Transverse colon (tissue), 4 donors: ENCODE data around the gene EXD2. TPM values are rescaled to one million over a fixed set of nuclear protein-coding genes. Genes with fewer than 3 reads are reported as not detected.

Experiments
- DNase-seq: peaks from one replicate; pipeline ENCODE4 v3.0.0-alpha.2; 2019
- H3K27ac ChIP-seq, 4 donors: fragments of 200-600 bp; sonication (generic); 2 replicates each; pipeline ENCODE4 v1.5.1; 2016 to 2018; ENCODE audit warnings: inconsistent platforms in 4 of 4
- H3K27me3 ChIP-seq: fragments of 200-600 bp; sonication (generic); 2 replicates; pipeline ENCODE4 v1.5.1; 2017; ENCODE audit warnings: inconsistent platforms
- H3K36me3 ChIP-seq, 4 donors: fragments of 200-600 bp; sonication (generic); 2 replicates each; pipeline ENCODE4 v1.5.1; 2017 to 2019; ENCODE audit warnings: inconsistent platforms in 4 of 4
- H3K4me1 ChIP-seq, 4 donors: fragments of 200-600 bp; sonication (generic); 2 replicates each; pipeline ENCODE4 v1.5.1; 2017 to 2020; ENCODE audit warnings: inconsistent platforms in 4 of 4
- H3K4me3 ChIP-seq, 4 donors: fragments of 200-600 bp; sonication (generic); 1 replicate in 1 of 4; 2 replicates in 3 of 4; pipeline versions ENCODE4 v1.5.1 to v1.6.1; 2017 to 2019; ENCODE audit warnings: inconsistent platforms in 4 of 4
- H3K9me3 ChIP-seq, 2 donors: fragments of 200-600 bp; sonication (generic); 2 replicates each; pipeline ENCODE4 v1.5.1; 2017 to 2019; ENCODE audit warnings: inconsistent platforms in 2 of 2
- EP300 ChIP-seq: sonication (generic); formaldehyde crosslinking; IDR thresholded peaks from one replicate; pipeline ENCODE4 v1.6.1; 2017; ENCODE audit warnings: antibody characterized with exemption, low read depth
- POLR2A ChIP-seq: fragments of 450-650 bp; IDR thresholded peaks from one replicate; pipeline ENCODE4 v1.6.1; 2016; ENCODE audit warnings: antibody characterized with exemption, mild to moderate bottlenecking, moderate library complexity
- POLR2AphosphoS5 ChIP-seq, 3 donors: sonication (generic); formaldehyde crosslinking; IDR thresholded peaks; one replicate each; pipeline ENCODE4 v1.6.1; 2016; ENCODE audit warnings: antibody characterized with exemption in 3 of 3
- WGBS, 2 donors: methylation state at CpG; one replicate each; pipeline ENCODE4 v1.1.5; 2018; ENCODE audit warnings: low coverage in 1 of 2; 5-methylcytosine and 5-hydroxymethylcytosine counted together
- in situ Hi-C, 4 donors: fragments of 200-750 bp; cut with MboI; loops; one replicate each; pipeline versions ENCODE4 v1.15.0 to v1.15.1; 2017; ENCODE audit warnings: low sequenced_read_pairs in 3 of 4, low pct_ligation_motif_present in 1 of 4, low pct_unique_long_range_greater_than_20kb in 1 of 4
- intact Hi-C: fragments of 100-400 bp; cut with DNase I; formaldehyde crosslinking; loops from one replicate; pipeline ENCODE4 v1.15.1; 2023; ENCODE audit warnings: low total_unique reads
- total RNA-seq, 4 donors: library from RNA; depleted of rRNA; stranded (reverse); fragments of >200 nt; gene quantifications; one replicate each; pipeline ENCODE4 v1.1.0, GENCODE V29; 2016
- TF ChIP-seq, protein P1 (sequence below), 5 experiments: fragments of 200-600 bp in 3 of 5; fragments of 450-650 bp in 2 of 5; sonication (generic) in 3 of 5; IDR thresholded peaks; 1 replicate in 2 of 5; 2 replicates in 3 of 5; pipeline ENCODE4 v1.5.1; 2016 to 2017; ENCODE audit warnings: antibody characterized with exemption in 5 of 5, inconsistent platforms in 3 of 5, mild to moderate bottlenecking in 2 of 5, moderate library complexity in 1 of 5

The EXD2 gene
- total RNA-seq, 4 donors from 2014 or later: 16.5 to 33.8 (median 22.8) TPM

GRCh38 chr14:69285661-69286255, 94.5 kb downstream of the EXD2 start:
- Histone ChIP-seq H3K4me1 (no peaks in the 10 kb centered on the region), H3K36me3 (no peaks in the 10 kb centered on the region), H3K27me3 (no peaks in the 10 kb centered on the region), H3K4me3 (no peak overlapping the region), H3K9me3 (no peaks in the 10 kb centered on the region), H3K27ac (no peak overlapping the region)
- WGBS, 2 donors: 73 to 84% methylated on average over 3 to 7 of the region's 7 CpGs
- TF ChIP-seq POLR2AphosphoS5 (IDR thresholded peaks at IDR 0.05) (no peak), POLR2A (no peak), EP300 (no peak)
- TF ChIP-seq, protein P1, sequence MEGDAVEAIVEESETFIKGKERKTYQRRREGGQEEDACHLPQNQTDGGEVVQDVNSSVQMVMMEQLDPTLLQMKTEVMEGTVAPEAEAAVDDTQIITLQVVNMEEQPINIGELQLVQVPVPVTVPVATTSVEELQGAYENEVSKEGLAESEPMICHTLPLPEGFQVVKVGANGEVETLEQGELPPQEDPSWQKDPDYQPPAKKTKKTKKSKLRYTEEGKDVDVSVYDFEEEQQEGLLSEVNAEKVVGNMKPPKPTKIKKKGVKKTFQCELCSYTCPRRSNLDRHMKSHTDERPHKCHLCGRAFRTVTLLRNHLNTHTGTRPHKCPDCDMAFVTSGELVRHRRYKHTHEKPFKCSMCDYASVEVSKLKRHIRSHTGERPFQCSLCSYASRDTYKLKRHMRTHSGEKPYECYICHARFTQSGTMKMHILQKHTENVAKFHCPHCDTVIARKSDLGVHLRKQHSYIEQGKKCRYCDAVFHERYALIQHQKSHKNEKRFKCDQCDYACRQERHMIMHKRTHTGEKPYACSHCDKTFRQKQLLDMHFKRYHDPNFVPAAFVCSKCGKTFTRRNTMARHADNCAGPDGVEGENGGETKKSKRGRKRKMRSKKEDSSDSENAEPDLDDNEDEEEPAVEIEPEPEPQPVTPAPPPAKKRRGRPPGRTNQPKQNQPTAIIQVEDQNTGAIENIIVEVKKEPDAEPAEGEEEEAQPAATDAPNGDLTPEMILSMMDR (IDR thresholded peaks at IDR 0.05): no peak
- intact Hi-C loops (no loop called here), in situ Hi-C loops (no loop called here)
- no peak for DNase-seq

DNA sequence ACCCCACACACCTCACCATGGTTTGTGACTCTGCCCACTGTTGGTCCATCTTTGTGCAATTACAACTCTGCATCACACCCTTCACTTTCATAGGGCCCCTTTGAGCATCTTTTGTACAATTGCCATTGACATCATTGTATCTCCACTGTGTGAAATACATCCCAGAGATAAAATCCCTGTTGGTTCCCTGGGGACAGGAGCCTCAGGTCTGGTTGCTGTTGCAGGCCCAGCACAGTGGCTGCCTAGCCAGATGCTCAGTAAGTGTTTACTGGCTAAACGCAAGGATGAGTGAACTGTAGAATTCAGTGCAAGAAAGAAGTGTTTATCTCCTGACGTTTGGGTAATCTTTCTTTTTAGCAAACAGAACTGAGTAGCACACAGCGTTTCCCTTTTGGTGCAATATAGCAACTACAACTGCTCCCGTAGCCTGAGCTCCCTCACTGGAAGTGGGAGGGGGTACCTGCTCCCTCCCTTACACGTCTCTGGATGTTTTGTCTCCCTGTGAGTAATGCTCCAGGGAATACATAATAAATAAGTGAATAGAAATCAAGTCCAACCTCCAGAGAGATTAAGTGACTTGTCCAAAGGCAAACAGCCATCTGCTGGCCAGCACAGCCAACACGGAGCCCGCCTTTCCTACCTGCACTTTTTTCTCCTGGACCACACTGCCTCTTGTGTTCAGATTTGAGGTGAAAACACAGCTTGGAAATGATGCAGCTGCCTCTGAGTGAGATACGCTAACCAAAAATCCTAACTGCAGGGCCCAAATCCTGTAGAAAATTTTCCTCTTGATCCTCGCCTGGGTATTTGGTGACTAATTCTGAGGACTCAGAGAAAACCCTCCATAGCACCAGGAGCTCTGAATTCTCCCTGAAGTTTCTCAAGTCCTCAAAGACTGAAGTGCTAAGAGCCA, 96.1 kb downstream of the EXD2 start:
- no peaks in the 10 kb centered on the region for H3K27me3 ChIP-seq
- no peaks in the 10 kb centered on the region for H3K9me3 ChIP-seq
- in situ Hi-C loops: no loop called here
- WGBS, 2 donors: 63% methylated on average over 9 of the region's 9 CpGs; no CpG with 5 or more reads in 1 of the 2 donors
- no peaks in the 10 kb centered on the region for H3K36me3 ChIP-seq
- H3K4me3 ChIP-seq: no peak overlapping the region
- TF ChIP-seq POLR2AphosphoS5 (IDR thresholded peaks at IDR 0.05): no peak
- no peak for TF ChIP-seq EP300
- TF ChIP-seq, protein P1 (IDR thresholded peaks at IDR 0.05): no peak
- no peak for TF ChIP-seq POLR2A
- H3K27ac ChIP-seq: peak overlapping the region; percentile 30 to 44 (median 36)
- no peaks in the 10 kb centered on the region for H3K4me1 ChIP-seq
- intact Hi-C loops: no loop called here
- no peak for DNase-seq

DNA sequence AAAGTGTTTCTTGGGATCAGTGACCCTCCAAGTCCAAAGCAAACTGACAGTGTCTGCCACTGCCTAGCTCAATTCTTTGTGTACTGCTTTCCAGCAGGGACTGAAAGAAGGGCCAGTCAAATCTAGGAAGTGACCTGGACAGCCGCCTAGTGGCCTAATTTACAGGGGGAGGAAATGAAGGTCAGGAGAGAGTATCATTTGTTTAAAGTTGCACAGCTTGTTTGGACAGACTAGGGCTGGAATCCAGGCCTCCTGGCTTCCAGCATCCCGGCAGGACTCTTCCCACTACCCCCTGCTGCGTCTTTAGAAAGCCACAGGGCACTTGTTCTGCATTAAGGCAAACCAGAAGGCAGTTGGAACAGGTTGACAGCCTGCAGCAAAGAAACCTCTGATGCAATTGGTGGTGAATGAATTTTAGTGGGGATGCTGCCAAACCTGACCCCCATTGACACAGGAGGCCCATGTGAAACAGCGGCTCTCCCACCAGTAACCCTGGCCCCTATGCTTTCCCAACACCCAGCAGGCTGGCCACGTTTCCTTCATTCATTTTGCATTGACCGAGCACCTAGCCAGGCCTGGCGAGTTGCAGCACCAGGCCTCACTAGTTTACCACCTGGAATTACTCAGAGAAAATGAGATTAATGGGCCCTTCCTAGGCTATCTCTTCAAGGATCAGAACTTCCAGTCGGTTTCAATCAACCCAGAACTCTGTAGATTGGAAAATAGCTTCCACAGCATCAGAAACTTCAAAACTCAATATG, 96.9 kb downstream of the EXD2 start:
- no peaks in the 10 kb centered on the region for H3K4me1 ChIP-seq
- intact Hi-C loops (no loop called here), in situ Hi-C loops (no loop called here)
- TF ChIP-seq POLR2AphosphoS5 (IDR thresholded peaks at IDR 0.05): peak in 1 of 3 donors; percentile 8
- TF ChIP-seq EP300: no peak
- TF ChIP-seq POLR2A: no peak
- TF ChIP-seq, protein P1 (IDR thresholded peaks at IDR 0.05): peak in 2 of 5 experiments; percentile 14 to 22
- no peak overlapping the region for H3K4me3 ChIP-seq
- DNase-seq: peak; percentile 27
- WGBS, 2 donors: 64 to 70% methylated on average over 2 to 8 of the region's 8 CpGs
- H3K27me3 ChIP-seq: no peaks in the 10 kb centered on the region
- H3K9me3 ChIP-seq: no peaks in the 10 kb centered on the region
- H3K36me3 ChIP-seq: no peaks in the 10 kb centered on the region
- peak overlapping the region; percentile 30 to 44 (median 36) for H3K27ac ChIP-seq
